Stimulated activated CD4-positive, alpha-beta T cell treated with anti-CD3 and anti-CD28 coated beads, Interleukin-15, amount 100 ng/mL, for 48 hours (primary cell): Measurements from ENCODE around the gene HSPA12A.
"Not testable (repeated sequence)": the region's sequence is repeated elsewhere in the genome, so short reads cannot be mapped to it uniquely, and the experiment has no call there.

Experiments
- DNase-seq, 2 donors: peaks; one replicate each; pipeline ENCODE4 v3.0.0-alpha.2; 2020; ENCODE audit warnings: low read depth in 2 of 2

The HSPA12A gene

DNA sequence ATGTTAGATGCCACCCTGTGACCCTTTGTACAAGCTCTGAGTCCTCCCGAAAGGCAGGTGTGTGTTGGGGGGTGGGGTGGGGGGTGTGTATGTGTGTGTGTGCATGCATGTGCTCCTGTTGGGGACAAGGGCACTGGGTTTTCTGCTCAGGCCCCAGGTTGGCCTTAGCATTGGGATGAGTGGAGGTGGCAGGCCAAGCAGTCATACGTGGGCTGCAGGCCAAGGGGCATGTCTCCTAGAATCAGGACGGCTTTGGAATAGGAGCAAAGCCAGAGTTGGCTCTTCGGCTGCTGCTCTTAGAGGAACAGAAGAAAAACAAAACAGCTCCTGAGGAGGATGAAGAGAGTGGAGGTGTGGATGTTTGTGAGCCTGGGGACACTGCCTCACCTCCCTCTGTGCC lies 26.0 kb downstream of the HSPA12A start:
- no peak for DNase-seq

DNA sequence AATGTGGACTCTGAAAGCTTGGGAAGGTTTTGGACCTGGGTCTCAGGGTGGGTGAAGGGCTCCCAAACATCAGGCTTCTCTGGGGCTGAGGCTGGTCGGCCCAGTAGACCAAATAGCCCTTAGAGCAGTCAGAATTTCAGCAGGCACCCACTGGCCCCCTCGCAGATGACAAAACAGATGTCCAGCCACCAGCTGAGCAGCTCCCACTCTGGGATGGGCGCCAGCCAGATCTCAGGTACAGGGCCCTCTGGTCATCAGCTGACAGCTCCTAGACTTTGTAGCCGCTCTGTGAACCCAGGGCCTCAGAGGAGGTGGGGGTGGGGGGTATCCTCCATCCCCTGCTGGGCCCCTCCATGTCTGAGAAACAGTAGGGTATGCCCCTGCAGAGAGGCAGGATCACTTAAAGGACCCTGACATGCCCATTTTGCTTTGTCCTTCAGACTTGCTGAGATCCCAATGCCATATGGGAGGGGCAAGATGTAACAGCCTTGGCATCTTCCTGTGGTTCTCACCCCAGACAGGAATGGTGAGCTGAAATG lies 26.5 kb downstream of the HSPA12A start:
- DNase-seq: no peak

DNA sequence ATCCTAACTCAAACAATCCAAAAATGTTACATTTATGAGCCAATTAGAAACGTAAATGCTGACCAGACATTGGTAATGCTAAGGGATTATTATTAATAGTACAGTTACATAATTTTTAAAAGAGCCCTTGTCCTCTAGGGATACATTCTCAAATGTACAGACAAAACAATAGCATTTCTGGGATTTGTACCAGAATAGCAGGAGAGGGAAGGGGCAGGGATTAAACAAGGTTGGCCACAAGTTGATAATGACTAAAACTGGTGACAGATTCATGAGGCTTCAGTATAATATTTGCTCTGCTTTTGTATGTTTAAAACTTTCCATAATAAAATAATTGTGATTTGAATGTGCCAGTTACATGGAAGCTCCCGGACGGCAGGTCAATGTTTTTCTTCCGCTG lies 27.0 kb downstream of the HSPA12A start:
- no peak for DNase-seq

DNA sequence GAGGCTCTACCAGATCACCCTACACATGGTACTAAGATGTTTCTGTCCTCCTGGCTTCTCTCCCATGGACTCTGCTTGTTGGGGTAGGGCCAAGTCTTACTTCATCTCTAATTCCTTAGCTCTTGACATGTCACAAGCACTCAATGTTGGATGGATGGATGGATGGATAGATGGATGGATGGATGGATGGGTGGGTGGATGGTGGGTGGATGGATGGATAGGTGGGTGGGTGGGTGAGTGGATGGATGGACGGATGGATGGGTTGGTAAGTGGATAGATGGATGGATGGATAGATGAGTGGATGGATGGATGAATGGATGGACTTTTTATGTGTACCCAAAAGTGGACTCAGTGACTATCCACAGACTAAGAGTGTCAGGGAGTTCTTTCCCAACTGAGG lies 28.5 kb downstream of the HSPA12A start:
- no peak for DNase-seq

DNA sequence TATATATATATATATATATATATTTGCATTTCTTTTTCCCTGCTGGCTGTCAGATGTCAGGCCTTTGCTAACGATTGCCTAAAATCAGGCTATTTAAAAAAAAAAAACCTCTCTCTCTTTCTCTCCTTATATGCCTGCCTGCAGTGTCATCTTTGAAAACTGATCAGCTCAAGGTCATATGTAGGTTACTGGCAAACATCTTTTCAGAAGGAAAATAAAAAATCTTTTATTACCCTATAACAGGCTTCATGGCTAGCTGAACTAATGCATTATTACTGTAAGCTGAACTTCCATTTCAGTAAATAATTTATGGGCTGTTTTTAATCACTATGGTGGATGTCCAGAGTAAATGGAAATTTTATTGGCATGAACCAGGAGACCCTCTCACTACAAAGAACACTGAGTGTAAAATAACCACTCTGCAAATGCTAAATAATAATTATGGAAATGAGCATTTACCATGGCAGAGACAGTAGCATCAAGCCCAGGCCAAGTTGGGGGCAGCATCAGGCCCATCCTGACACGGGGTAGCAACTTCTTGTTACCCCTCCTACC lies 29.3 kb downstream of the HSPA12A start:
- no peak for DNase-seq

DNA sequence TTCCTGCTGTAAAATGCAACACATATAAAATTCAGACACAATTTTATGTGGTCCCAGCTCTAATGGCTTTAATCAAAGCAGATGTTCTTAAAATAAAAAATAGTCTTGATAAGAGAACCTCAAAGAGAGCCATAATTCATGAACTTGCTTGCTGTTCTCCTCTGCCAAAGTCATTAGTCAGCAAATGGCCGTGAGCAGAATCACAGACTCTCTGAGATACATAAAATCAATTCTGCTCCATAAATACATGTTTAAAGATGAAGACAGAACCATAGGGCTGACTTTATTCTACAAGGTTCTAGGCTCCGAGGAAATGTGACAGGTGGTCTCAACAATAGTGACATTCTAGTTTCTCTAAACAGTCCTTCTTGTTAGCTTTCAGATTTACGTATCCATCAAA lies 29.8 kb downstream of the HSPA12A start:
- DNase-seq: no peak

DNA sequence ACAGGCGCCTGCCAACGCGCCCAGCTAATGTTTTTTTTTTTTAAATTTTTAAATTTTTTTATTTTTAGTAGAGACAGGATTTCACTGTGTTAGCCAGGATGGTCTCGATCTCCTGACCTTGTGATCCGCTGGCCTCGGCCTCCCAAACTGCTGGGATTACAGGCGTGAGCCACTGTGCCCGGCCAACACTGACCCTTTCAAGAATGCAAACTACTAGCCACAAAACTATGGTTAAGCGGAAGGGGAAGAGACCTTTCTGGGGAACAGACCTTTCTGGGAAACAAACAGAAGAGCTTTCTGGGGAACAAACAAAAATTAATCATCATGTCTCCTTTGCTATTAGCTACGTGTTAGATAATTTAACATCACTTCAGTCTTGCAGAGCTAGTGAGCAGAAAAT lies 30.6 kb downstream of the HSPA12A start:
- DNase-seq: not testable (repeated sequence)

DNA sequence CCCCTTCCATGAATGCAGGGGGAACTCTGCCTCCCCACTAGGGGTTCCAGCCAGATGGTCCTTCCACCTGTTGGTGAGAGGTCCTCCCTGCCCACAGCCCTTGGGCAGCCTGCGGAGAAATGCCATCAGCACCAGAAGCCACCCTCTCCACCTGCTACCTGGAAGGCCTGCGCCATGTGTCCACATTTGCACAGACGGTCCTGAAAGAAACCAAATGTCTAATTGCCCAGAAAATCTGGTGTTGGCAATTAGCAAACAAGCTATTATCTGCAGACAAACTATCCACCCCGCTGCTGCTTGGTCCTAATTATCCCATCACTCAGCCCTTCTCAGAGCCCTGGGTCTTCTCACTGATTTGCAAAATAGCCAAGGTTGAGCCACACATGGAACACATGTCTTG lies 32.3 kb downstream of the HSPA12A start:
- DNase-seq: no peak

DNA sequence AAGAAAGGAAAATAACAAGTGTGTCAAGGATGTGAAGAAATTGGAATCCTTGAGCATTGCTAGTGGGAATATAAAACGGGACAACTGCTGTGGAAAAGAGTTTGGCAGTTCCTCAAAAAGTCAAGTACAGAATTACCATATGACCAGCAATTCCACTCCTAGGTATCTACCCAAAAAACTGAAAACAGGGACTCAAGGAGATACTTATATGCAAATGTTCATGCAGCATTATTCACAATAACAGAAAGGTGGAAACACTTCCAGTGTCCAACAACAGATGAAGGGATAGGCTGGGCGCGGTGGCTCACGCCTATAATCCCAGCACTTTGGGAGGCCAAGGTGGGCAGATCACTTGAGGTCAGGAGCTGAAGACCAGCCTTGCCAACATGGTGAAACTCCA lies 33.5 kb downstream of the HSPA12A start:
- no peak for DNase-seq

DNA sequence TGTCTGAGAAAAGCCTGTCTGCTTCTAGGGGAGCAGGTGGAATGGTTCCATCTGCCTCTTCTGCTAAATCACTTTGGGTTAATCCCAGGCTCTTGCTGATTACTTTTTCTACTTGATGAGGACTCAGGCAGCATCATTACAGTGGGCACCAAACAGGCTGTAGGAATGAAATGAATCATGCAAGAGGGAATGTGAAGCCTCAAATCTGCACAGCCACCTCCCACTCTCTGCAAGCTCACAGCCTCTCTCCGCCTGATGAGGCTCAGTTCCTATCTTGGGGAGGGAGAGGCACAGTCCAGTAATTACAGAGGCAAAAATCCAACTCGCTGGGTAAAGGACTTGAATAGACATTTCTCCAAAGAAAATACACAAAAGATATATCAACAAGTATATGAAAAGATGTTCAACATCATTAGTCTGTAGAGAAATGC lies 34.0 kb downstream of the HSPA12A start:
- DNase-seq: no peak

DNA sequence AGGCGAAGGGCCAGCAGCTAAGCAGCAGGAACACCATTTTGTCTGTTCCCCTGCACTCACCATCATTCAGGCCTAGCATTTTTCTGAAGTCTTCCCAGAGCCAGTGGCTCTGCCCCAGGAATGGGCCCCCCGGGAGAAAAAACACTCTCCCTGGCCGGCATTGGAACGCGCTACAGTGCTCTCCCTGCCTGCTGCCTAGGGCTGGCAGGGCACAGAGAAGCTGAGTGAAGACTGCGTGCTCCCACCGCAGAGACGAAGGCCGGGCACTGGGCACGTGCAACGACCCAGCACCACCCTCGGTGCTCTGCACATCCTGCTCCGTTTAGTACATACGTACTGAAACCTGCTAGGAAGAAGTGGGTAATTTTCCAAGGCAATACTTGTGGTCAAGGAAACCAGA lies 34.4 kb downstream of the HSPA12A start:
- DNase-seq: no peak

DNA sequence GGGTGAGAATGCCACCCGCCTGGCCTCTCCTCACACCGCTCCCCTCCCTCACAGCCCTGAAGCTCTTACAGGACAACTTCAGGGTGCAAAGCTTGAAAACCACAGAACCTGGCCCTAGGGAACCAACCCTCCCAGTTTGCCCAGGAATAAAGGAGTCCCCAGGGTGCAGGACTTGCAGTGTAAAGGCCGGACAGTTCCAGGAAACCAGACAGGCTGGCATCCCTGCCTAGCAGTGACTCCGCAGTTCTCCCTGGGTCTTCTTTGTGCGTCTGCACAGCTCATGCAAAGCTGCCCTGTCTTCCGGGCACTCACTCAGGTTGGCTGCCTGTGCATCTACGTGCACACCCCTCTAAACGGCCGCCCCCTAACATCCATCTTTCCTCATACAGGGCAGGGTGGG lies 36.1 kb downstream of the HSPA12A start:
- DNase-seq: no peak

DNA sequence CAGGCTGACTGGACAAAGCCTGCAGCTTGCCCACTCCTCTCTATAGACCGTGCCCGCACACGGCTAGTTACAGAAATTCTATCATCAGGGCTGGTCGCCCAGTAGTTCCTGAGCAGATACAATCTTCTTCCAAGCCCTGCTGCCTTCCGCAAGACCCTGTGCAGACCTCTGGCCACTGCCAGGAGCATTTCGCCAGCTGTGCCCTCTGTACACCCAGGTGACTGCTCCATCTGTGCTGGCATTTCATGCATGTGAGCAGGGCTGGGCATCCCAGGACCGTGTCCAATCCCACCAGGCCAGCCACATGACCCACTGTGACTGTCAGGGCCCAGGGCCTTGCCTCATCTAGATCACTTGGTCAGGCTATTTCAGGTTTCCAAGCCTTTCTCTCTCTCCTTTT lies 36.9 kb downstream of the HSPA12A start:
- no peak for DNase-seq

DNA sequence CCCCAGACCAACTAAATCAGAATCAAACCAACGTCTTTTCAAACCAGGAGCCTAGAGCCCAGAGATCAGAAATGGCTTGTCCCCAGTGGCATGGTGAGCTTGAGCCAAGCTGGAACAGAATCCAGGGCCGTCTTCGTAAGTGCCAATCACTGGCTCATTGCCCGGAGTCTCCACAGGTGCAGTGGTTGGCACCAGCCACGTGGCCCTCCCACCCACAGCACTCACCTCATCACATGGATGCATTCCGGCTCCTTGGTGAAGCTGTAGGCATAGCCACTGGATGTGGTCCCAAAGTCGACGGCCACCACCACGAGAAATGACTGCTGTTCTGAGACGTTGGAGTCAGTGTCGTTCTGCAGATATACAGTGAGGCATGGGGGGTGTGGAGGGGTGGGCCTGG lies 37.4 kb downstream of the HSPA12A start:
- DNase-seq: no peak

DNA sequence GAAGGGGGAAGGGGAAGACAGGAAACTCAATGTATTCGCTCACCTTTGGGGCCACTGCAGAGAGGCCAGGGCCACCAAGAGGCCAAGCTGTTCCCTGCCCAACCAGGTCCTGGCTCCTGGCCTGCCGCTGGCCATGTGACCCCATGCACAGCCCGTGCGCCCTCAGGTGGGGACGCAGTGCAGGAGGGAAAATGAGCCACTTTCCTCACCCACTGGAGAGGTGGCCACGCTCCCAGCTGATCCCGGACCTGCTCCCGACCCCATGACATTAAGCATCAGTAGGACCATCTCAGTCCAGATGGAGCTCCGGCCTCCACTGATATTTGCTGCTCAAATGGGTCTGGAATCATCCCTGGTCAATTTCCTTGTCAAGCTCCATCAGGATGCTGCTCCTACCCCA lies 40.2 kb downstream of the HSPA12A start:
- DNase-seq: no peak

DNA sequence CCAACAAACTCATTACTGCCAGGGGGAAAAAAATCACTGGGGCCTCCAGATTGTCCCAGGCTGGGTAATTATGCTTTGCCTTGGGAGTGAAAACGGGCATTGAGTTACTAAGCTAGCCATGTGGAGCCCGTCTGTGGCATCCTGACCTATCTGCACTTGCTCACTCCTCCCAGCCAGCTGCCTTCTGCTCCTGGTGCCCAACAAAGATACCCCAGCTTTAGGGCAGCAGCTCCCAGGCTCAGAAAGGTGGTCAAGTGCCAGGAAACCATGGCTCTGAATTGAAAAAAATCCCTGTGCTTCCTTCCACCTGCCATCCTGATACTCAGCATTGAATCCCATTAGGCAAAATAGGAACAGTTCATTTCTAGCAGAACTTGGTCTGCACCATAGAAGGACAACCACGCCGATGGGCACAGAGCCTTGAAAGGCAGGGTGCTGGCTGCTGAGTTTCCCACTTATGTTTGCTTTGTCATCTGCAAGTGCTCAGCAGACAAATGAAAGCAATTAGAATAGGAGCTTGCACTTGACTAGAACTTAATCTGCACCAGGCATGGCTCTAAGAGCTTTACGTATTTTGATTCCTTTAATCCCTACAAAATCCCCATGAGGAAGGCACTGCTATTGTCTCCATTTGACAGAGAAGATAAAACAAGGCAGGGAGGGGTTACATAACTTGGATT lies 42.8 kb downstream of the HSPA12A start:
- no peak for DNase-seq

DNA sequence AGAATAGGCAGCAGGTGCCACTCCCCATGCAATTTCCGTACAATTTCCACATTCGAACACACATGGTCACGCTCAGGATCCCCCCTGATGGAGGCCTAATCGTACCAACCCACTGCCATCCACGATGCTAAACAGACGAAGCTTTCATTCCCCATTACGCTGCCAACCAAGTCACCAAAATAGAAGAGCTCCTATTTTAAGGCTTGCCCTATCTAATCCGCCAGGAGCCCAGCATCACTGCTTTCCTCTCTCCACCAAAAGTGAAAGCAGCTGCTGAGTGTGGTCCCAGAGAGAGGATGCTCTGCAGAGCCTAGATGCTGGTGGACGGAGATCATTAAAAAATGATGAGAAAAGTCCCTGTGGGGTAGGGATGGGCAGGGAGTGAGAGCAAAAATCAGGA lies 43.3 kb downstream of the HSPA12A start:
- DNase-seq: no peak

DNA sequence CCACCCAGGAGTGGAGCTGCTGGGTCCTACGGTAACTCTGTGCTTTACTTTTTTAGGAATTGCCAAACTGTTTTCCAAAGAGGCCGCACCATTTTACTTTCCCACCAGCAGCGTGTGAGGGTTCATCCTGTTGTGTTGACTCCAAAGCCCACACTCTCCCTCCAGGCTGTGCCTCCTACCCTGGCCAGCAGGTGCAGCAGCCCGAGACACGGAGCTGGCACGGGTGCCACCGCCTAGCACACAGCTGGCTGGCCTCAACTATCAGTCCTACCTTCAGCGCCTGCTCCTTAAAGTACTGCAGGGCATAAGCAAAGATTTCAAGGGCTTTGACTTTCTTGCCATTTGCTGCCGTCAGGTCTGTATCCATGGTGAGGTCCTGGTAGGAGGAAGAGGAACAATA lies 44.0 kb downstream of the HSPA12A start:
- DNase-seq: no peak

DNA sequence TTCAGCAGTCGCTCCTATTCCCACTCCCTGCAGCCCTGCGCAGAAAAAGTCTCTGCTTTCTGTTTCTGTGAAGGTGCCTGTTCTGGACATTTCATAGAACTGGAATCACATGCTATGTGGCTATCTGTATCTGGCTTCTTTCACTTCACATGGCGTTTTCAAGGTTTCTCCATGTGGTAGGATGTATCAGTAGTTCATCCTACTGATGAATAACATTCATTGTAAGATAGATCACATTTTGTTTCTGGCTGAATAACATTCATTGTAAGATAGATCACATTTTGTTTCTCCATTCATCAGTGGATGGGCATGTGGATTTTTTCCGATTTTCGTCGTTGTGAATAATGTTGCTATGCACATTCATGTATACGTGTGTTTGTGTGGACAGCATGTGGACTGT lies 44.5 kb downstream of the HSPA12A start:
- no peak for DNase-seq

DNA sequence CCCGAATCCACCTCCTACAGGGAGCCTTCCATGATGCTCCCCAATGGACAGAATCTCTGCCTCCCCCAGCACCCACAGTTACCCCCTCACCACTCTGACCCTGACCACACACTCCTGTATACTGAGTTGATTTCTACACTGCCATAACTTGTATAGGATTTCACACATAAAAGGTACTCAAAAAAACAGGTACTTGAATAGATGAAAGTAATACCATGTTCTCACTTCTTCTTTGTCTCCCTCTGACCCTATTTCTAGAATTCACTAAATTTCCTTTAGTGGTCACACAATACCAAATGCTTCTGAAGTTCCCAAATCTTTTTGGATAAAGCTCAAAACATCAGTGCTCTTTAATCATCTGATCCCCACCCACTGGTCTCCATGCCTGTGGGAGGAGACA lies 45.4 kb downstream of the HSPA12A start:
- DNase-seq: no peak

DNA sequence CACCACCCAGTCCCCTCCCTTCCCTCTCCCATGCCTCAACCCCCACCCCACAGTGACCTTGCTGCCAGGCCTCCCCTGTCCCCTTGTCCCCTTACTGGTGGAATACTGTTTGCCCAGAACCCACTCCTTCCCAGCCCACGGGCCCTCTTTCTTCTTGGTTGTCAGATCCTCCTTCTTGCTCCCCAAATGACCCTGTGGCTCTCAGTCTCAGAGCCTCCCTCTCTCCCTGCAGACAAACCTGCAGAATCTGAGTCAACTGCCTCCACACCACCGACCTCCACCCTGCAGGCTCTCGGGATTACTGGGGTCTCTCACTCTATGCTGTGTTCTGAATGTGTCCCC lies 47.5 kb downstream of the HSPA12A start:
- DNase-seq: no peak

DNA sequence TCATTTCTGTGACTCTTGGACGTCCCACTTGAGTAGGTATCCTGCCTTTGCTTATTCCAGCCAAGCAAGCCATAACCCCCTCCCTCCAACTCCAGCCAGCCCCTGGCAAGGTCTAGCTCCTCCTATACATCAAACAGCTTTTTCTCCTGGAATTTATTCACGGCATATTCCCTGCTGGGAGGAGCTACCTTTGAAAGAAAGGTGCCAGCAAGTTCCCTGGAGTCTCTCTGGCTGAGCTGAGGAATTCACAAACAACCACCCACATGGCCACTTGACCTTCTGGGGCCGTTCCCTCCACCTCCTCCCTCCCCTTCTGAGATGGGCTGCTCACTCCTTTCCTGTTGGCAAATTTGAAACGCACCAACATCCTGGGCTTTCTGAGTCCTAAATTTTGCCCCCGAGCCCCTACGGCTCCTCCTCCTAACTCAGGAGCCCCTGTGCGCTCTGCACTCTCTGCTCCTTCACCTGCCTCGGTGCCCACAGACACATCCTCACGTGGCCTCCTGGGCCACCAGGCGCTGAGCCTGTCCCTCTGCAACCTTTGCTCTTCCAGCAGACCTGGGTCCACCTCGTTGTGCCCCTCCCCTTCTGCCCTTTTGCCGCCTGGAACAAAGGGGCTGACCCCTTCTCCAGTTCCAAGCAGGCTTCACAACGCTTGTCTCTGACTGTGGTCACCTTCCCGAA lies 48.0 kb downstream of the HSPA12A start:
- DNase-seq: no peak

DNA sequence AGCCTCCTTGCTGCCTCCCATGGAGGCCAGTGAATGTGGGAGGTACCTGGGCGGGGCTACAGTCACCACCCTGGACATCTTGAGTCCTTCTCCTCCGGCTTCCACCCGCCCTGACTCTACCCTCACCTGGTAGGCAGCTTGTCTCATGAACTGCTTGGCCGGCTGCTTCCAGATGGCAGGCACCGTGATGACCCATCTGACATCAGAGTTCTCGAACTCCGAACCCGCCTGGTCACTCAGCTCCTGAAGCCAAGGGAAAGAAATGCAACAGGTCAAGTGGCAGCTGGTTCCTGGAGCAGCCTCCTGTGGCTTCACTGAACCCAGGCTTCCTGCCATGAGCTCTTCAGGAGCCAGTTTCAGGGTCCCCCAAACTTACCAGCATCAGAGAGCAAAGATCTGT lies 50.1 kb downstream of the HSPA12A start:
- DNase-seq: no peak
